IMR-90 (cell line): Measurements from ENCODE around the gene PRC1. TPM values are rescaled to one million over a fixed set of nuclear protein-coding genes. Genes with fewer than 3 reads are reported as not detected.

ENCODE experiments used
- ATAC-seq: fragments of 200-7000 bp; cut with Tn5 transposase; 2 replicates; pipeline ENCODE4 v1.9.1; 2020; ENCODE audit warnings: low read depth, mild to moderate bottlenecking, moderate library complexity
- BruUV-seq: library from RNA; stranded (reverse); fragments of 400-500 nt; replicated peaks from 2 replicates; lab custom pipeline; 2021; lab: Mats Ljungman, UMichigan
- CTCF ChIA-PET: fragments of 300-600 bp; formaldehyde crosslinking; extraction: SDS; loops from one replicate; lab custom pipeline; 2021; ENCODE audit warnings: antibody characterized with exemption; lab: Yijun Ruan, JAX
- POLR2A ChIA-PET: fragments of 300-600 bp; sonication (Branson Sonifier 250); formaldehyde crosslinking; loops from one replicate; lab custom pipeline; 2022; ENCODE audit warnings: antibody characterized with exemption; ENCODE audit not compliant: unreplicated experiment; lab: Charles Lee
- DNase-seq: peaks from one replicate; pipeline ENCODE4 v3.0.0; 2013
- H2AFZ ChIP-seq: replicated peaks from 2 replicates; pipeline ENCODE3; 2013; ENCODE audit warnings: low read length, mild to moderate bottlenecking; ENCODE audit not compliant: poor library complexity
- H2AK5ac ChIP-seq: 2 replicates; pipeline ENCODE4 v1.6.1; 2013; ENCODE audit warnings: low read depth, low read length, inconsistent platforms
- H2AK9ac ChIP-seq: replicated peaks from 2 replicates; pipeline ENCODE3; 2013; ENCODE audit warnings: mild to moderate bottlenecking, low read depth, low read length, moderate library complexity; ENCODE audit not compliant: poor library complexity
- H2BK120ac ChIP-seq: 2 replicates; pipeline ENCODE4 v1.6.1; 2013; ENCODE audit warnings: low read depth, low read length, inconsistent platforms
- H2BK15ac ChIP-seq: 3 replicates; pipeline ENCODE4 v1.6.1; 2013; ENCODE audit warnings: low read depth, low read length, inconsistent platforms
- H2BK20ac ChIP-seq: 2 replicates; pipeline ENCODE4 v1.6.1; 2013; ENCODE audit warnings: low read depth, mild to moderate bottlenecking, inconsistent platforms, low read length, moderate library complexity
- H2BK5ac ChIP-seq: 2 replicates; pipeline ENCODE4 v1.6.1; 2013; ENCODE audit warnings: mild to moderate bottlenecking, low read depth, low read length, inconsistent platforms; ENCODE audit not compliant: poor library complexity, severe bottlenecking
- H3K14ac ChIP-seq: replicated peaks from 2 replicates; pipeline ENCODE4 v1.6.1; 2013; ENCODE audit warnings: low read depth, low read length, inconsistent platforms
- H3K18ac ChIP-seq: 2 replicates; pipeline ENCODE4 v1.6.1; 2013; ENCODE audit warnings: low read depth, low read length, control low read depth
- H3K23ac ChIP-seq: 2 replicates; pipeline ENCODE4 v1.6.1; 2013; ENCODE audit warnings: low read depth, low read length, inconsistent platforms
- H3K27ac ChIP-seq: 2 replicates; pipeline ENCODE4 v1.5.1; 2013; ENCODE audit warnings: mild to moderate bottlenecking, control low read depth, low read length; ENCODE audit not compliant: insufficient read depth
- H3K27me3 ChIP-seq: 2 replicates; pipeline ENCODE4 v1.6.1; 2013; ENCODE audit warnings: low read length; ENCODE audit not compliant: control insufficient read depth, insufficient read depth
- H3K36me3 ChIP-seq: 2 replicates; pipeline ENCODE4 v1.6.1; 2013; ENCODE audit warnings: low read length, mixed read lengths; ENCODE audit not compliant: control insufficient read depth, insufficient read depth
- H3K4ac ChIP-seq: 2 replicates; pipeline ENCODE4 v1.6.1; 2013; ENCODE audit warnings: low read depth, low read length, inconsistent platforms
- H3K4me1 ChIP-seq: 2 replicates; pipeline ENCODE4 v1.6.1; 2013; ENCODE audit warnings: low read length, mixed read lengths; ENCODE audit not compliant: control insufficient read depth, insufficient read depth
- H3K4me2 ChIP-seq: 2 replicates; pipeline ENCODE4 v1.6.1; 2013; ENCODE audit warnings: low read depth, mild to moderate bottlenecking, control low read depth, low read length, moderate library complexity
- H3K4me3 ChIP-seq: 2 replicates; pipeline ENCODE4 v1.5.1; 2013; ENCODE audit warnings: low read depth, mild to moderate bottlenecking, control low read depth, low read length, moderate library complexity; ENCODE audit not compliant: insufficient read depth
- H3K56ac ChIP-seq: 2 replicates; pipeline ENCODE4 v1.6.1; 2013; ENCODE audit warnings: low read length, inconsistent platforms; ENCODE audit not compliant: insufficient read depth; ENCODE audit errors: extremely low read depth
- H3K79me1 ChIP-seq, 2 experiments: 2 replicates each; pipeline ENCODE4 v1.6.1; 2013; ENCODE audit warnings: low read length in 2 of 2, inconsistent platforms in 1 of 2, low read depth in 1 of 2
- H3K9ac ChIP-seq: 2 replicates; pipeline ENCODE4 v1.6.1; 2013; ENCODE audit warnings: low read depth, low read length, control low read depth
- H3K9me1 ChIP-seq: 2 replicates; pipeline ENCODE4 v1.6.1; 2013; ENCODE audit warnings: low read length, inconsistent platforms; ENCODE audit not compliant: insufficient read depth
- H3K9me3 ChIP-seq: 2 replicates; pipeline ENCODE4 v1.6.1; 2013; ENCODE audit warnings: low read length; ENCODE audit not compliant: control insufficient read depth, insufficient read depth
- H4K20me1 ChIP-seq: 2 replicates; pipeline ENCODE4 v1.6.1; 2013; ENCODE audit warnings: low read length, inconsistent platforms; ENCODE audit not compliant: insufficient read depth
- H4K5ac ChIP-seq: 2 replicates; pipeline ENCODE4 v1.6.1; 2013; ENCODE audit warnings: mild to moderate bottlenecking, low read depth, low read length, control low read depth
- H4K8ac ChIP-seq, 2 experiments: 2 replicates each; pipeline ENCODE4 v1.6.1; 2013; ENCODE audit warnings: low read depth in 2 of 2, low read length in 2 of 2, control low read depth in 1 of 2, inconsistent platforms in 1 of 2
- H4K91ac ChIP-seq: 2 replicates; pipeline ENCODE4 v1.6.1; 2013; ENCODE audit warnings: low read depth, low read length, inconsistent platforms; ENCODE audit not compliant: insufficient read depth
- CEBPB ChIP-seq: IDR thresholded peaks from 2 replicates; pipeline ENCODE4 v1.6.1; 2012; ENCODE audit warnings: low read depth, low read length, improper control_type of control experiment
- ELK1 ChIP-seq: fragments of 150-350 bp; IDR thresholded peaks from 2 replicates; pipeline ENCODE4 v1.6.1; 2016; ENCODE audit warnings: low read depth, mild to moderate bottlenecking, low read length, moderate library complexity, borderline replicate concordance
- NFE2L2 ChIP-seq: fragments of 150-350 bp; IDR thresholded peaks from 2 replicates; pipeline ENCODE4 v1.6.1; 2016; ENCODE audit warnings: low read depth, mild to moderate bottlenecking, low read length
- WGBS, 2 experiments: methylation state at CpG; one replicate each; pipeline versions ENCODE4 v1.1.5 to v1.1.7; 2013; ENCODE audit warnings: missing lambda C conversion rate in 2 of 2; ENCODE audit not compliant: insufficient read length in 1 of 2; ENCODE audit errors: extremely low coverage in 2 of 2; 5-methylcytosine and 5-hydroxymethylcytosine counted together
- dilution Hi-C: fragments of 300-500 bp; cut with HindIII; formaldehyde crosslinking; loops from one replicate; pipeline ENCODE4 v1.14.3; 2018; ENCODE audit warnings: low sequenced_read_pairs; ENCODE audit not compliant: unreplicated experiment
- in situ Hi-C: fragments of 300-500 bp; cut with MboI; formaldehyde crosslinking; loops from 3 replicates; pipeline ENCODE4 v1.14.3; 2019; ENCODE audit warnings: low sequenced_read_pairs, inconsistent platforms, mixed read lengths
- intact Hi-C: fragments of 100-400 bp; cut with micrococcal nuclease; formaldehyde crosslinking; loops from 2 replicates; pipeline ENCODE4 v1.10.0; 2022
- polyA plus RNA-seq, 3 experiments: library from polyadenylated mRNA; depleted of rRNA; stranded (reverse); fragments of >200 nt; gene quantifications; 2 replicates each; pipeline ENCODE4 v1.2.3, GENCODE V29; 2012; ENCODE audit warnings: low replicate concordance in 1 of 3
- total RNA-seq: library from RNA; depleted of rRNA; stranded (reverse); fragments of >200 nt; gene quantifications from 2 replicates; pipeline ENCODE4 v1.2.3, GENCODE V29; 2012

The PRC1 gene
- total and polyA plus RNA-seq, 2 of the 4 experiments (the other 2 are of a cell fraction), result 131 to 148 TPM

GRCh38 chr15:91007266-91007665 lies 12.9 kb upstream of the PRC1 start:
- H2AK5ac ChIP-seq, result no peak overlapping the region
- H3K27me3 ChIP-seq, result no peaks in the 10 kb centered on the region
- intact Hi-C loops, result no loop called here
- no peak overlapping the region for H3K56ac ChIP-seq
- BruUV-seq, result no TSS peak
- H3K14ac ChIP-seq, result no peak overlapping the region
- ChIA-PET CTCF (interaction anchor here (0.6 to 0.8 kb wide), 2 partner anchors 28 to 77 kb away, joined by 3 to 5 read pairs; no protein-coding TSS in a partner anchor), POLR2A (no interaction called here)
- H3K9me1 ChIP-seq, result no peaks in the 10 kb centered on the region
- no peak overlapping the region for H2AFZ ChIP-seq
- no peaks in the 10 kb centered on the region for H3K79me1 ChIP-seq
- H3K9me3 ChIP-seq, result no peaks in the 10 kb centered on the region
- no peaks in the 10 kb centered on the region for H4K20me1 ChIP-seq
- H3K4me1 ChIP-seq, result no peaks in the 10 kb centered on the region
- H3K9ac ChIP-seq, result no peak overlapping the region
- peaks cover 53% of the 10 kb centered on the region for H3K36me3 ChIP-seq
- dilution Hi-C loops, result no loop called here
- no peak overlapping the region for H4K91ac ChIP-seq
- no peak overlapping the region for H2AK9ac ChIP-seq
- no peak overlapping the region for H3K4me3 ChIP-seq
- TF ChIP-seq CEBPB, result no peak
- TF ChIP-seq NFE2L2, result no peak
- no peak for TF ChIP-seq ELK1
- H4K5ac ChIP-seq, result no peak overlapping the region
- no peak overlapping the region for H3K4me2 ChIP-seq
- H2BK5ac ChIP-seq, result no peak overlapping the region
- H2BK120ac ChIP-seq, result no peak overlapping the region
- no CpG with 5 or more reads among the region's 3 CpGs for WGBS, 2 experiments
- no peak overlapping the region for H2BK20ac ChIP-seq
- no peak overlapping the region for H3K23ac ChIP-seq
- no peak overlapping the region for H3K18ac ChIP-seq
- H3K4ac ChIP-seq, result no peak overlapping the region
- H3K27ac ChIP-seq, result no peak overlapping the region
- no peak overlapping the region for H4K8ac ChIP-seq
- ATAC-seq (no peak), DNase-seq (no peak)
- in situ Hi-C loops, result no loop called here
- no peak overlapping the region for H2BK15ac ChIP-seq
